Activated CD8-positive, alpha-beta T cell treated with anti-CD3 and anti-CD28 coated beads for 36 hours (primary cell): ENCODE measurements around the gene BSDC1. TPM values are rescaled to one million over a fixed set of nuclear protein-coding genes. Genes with fewer than 3 reads are reported as not detected.

Experiments
- ATAC-seq: fragments of 200-7000 bp; cut with Tn5 transposase; one replicate; pipeline ENCODE4 v1.10.0; 2021; ENCODE audit warnings: mild to moderate bottlenecking, moderate library complexity
- CTCF ChIA-PET: fragments of 350-600 bp; sonication (Branson Sonifier 250); formaldehyde crosslinking; loops from one replicate; lab custom pipeline; 2021; ENCODE audit warnings: antibody characterized with exemption; lab: Charles Lee
- POLR2A ChIA-PET: fragments of 350-600 bp; sonication (Branson Sonifier 250); formaldehyde crosslinking; loops from one replicate; lab custom pipeline; 2021; ENCODE audit warnings: antibody characterized with exemption; lab: Charles Lee
- DNase-seq: peaks from one replicate; pipeline ENCODE4 v3.0.0-alpha.2; 2020
- H3K27ac Mint-ChIP-seq: one replicate; pipeline ENCODE4 v1.8.0; 2021; ENCODE audit warnings: mild to moderate bottlenecking, mixed read lengths
- H3K27me3 Mint-ChIP-seq: one replicate; pipeline ENCODE4 v1.8.0; 2021; ENCODE audit warnings: mixed read lengths
- H3K36me3 Mint-ChIP-seq: one replicate; pipeline ENCODE4 v1.8.0; 2021; ENCODE audit warnings: low read depth, mixed read lengths
- H3K4me1 Mint-ChIP-seq: one replicate; pipeline ENCODE4 v1.8.0; 2021; ENCODE audit warnings: low read depth, mixed read lengths
- H3K4me3 Mint-ChIP-seq: one replicate; pipeline ENCODE4 v1.8.0; 2021; ENCODE audit warnings: mild to moderate bottlenecking, moderate library complexity, mixed read lengths
- H3K9me3 Mint-ChIP-seq: one replicate; pipeline ENCODE4 v1.8.0; 2021; ENCODE audit warnings: mixed read lengths
- CTCF ChIP-seq: fragments of 200-600 bp; IDR thresholded peaks from one replicate; pipeline ENCODE4 v1.8.0; 2022; ENCODE audit warnings: antibody characterized with exemption, mild to moderate bottlenecking
- intact Hi-C: fragments of 100-400 bp; cut with micrococcal nuclease; formaldehyde crosslinking; loops from one replicate; pipeline ENCODE4 v1.10.0; 2022
- total RNA-seq, 2 experiments: library from RNA; stranded (reverse); gene quantifications; one replicate each; pipeline ENCODE4 v1.2.3, GENCODE V29; 2021

Gene BSDC1
- total RNA-seq, 2 experiments from 2014 or later, result 30.6 to 33.3 TPM

GRCh38 chr1:32377541-32378220, 16.6 kb downstream of the BSDC1 start:
- POLR2A ChIA-PET, result interaction anchor here (0.9 to 1.3 kb wide), 3 partner anchors 15 to 162 kb away, joined by 3 to 4 read pairs (median 3); partner anchors contain the start of gene BSDC1
- DNase-seq (no peak), ATAC-seq (no peak)
- intact Hi-C loops, result no loop called here
- H3K4me1 Mint-ChIP-seq, result peaks cover 2% of the 10 kb centered on the region
- no peaks in the 10 kb centered on the region for H3K27me3 Mint-ChIP-seq
- H3K36me3 Mint-ChIP-seq, result peaks cover 20% of the 10 kb centered on the region
- no peak overlapping the region for H3K27ac Mint-ChIP-seq
- no peak overlapping the region for H3K4me3 Mint-ChIP-seq
- CTCF ChIA-PET, result interaction anchor here (1.6 to 1.9 kb wide), 2 partner anchors 24 to 162 kb away, joined by 7 to 10 read pairs; no protein-coding TSS in a partner anchor
- H3K9me3 Mint-ChIP-seq, result no peaks in the 10 kb centered on the region
- TF ChIP-seq CTCF, result no peak

GRCh38 chr1:32376199-32376598, 18.0 kb downstream of the BSDC1 start:
- H3K36me3 Mint-ChIP-seq, result peaks cover 23% of the 10 kb centered on the region
- DNase-seq (no peak), ATAC-seq (no peak)
- ChIA-PET CTCF (interaction anchor here (1.9 kb wide), 1 partner anchor 25 kb away, joined by 10 read pairs; no protein-coding TSS in a partner anchor), POLR2A (interaction anchor here (1.4 kb wide), 1 partner anchor 18 kb away, joined by 5 read pairs; the partner anchor contains the start of gene BSDC1)
- H3K27ac Mint-ChIP-seq, result no peak overlapping the region
- no peaks in the 10 kb centered on the region for H3K9me3 Mint-ChIP-seq
- peaks cover 15% of the 10 kb centered on the region for H3K4me1 Mint-ChIP-seq
- no peaks in the 10 kb centered on the region for H3K27me3 Mint-ChIP-seq
- H3K4me3 Mint-ChIP-seq, result no peak overlapping the region
- no peak for TF ChIP-seq CTCF
- intact Hi-C loops, result no loop called here

GRCh38 chr1:32373996-32374592, 20.1 kb downstream of the BSDC1 start:
- ChIA-PET POLR2A (interaction anchor here (1.2 kb wide), 1 partner anchor 11 kb away, joined by 4 read pairs; no protein-coding TSS in a partner anchor), CTCF (interaction anchor here (3.7 kb wide), 1 partner anchor 158 kb away, joined by 21 read pairs; no protein-coding TSS in a partner anchor)
- no peak for DNase-seq
- no peak overlapping the region for H3K4me3 Mint-ChIP-seq
- H3K9me3 Mint-ChIP-seq, result no peaks in the 10 kb centered on the region
- TF ChIP-seq CTCF, result no peak
- H3K4me1 Mint-ChIP-seq, result peaks cover 15% of the 10 kb centered on the region
- ATAC-seq, result no peak
- no peak overlapping the region for H3K27ac Mint-ChIP-seq
- H3K27me3 Mint-ChIP-seq, result no peaks in the 10 kb centered on the region
- H3K36me3 Mint-ChIP-seq, result peaks cover 16% of the 10 kb centered on the region
- intact Hi-C loops, result loop anchor here (5.0 kb wide), 1 partner anchor 42 kb away; no protein-coding TSS in a partner anchor

GRCh38 chr1:32372149-32372756, 22.0 kb downstream of the BSDC1 start:
- Mint-ChIP-seq H3K4me1 (peaks cover 15% of the 10 kb centered on the region), H3K4me3 (no peak overlapping the region), H3K27ac (peak overlapping the region; percentile 3), H3K9me3 (no peaks in the 10 kb centered on the region), H3K27me3 (no peaks in the 10 kb centered on the region), H3K36me3 (peaks cover 13% of the 10 kb centered on the region)
- ChIA-PET POLR2A (interaction anchor here (0.8 to 1.8 kb wide), 8 partner anchors 9 to 80 kb away, joined by 3 to 9 read pairs (median 3); partner anchors contain the start of gene MARCKSL1), CTCF (interaction anchor here (0.8 to 3.7 kb wide), 10 partner anchors 10 to 156 kb away, joined by 3 to 21 read pairs (median 3); partner anchors contain the start of genes FAM229A, LCK, MARCKSL1 and TSSK3)
- TF ChIP-seq CTCF, result no peak
- DNase-seq, result peak; percentile 55
- peak; percentile 82 for ATAC-seq
- intact Hi-C loops, result loop anchor here (5.0 kb wide), 1 partner anchor 40 kb away; no protein-coding TSS in a partner anchor
